IPS DF 6.9 (cell line): ENCODE measurements around the gene ASIC3.

Experiments
- DNase-seq: peaks from one replicate; pipeline ENCODE4 v3.0.0-alpha.2; 2013; ENCODE audit warnings: low read depth, low spot score
- H3K27ac ChIP-seq: one replicate; pipeline ENCODE4 v1.5.1; 2013; ENCODE audit warnings: low read length, control low read depth
- H3K27me3 ChIP-seq: 2 replicates; pipeline ENCODE4 v1.6.1; 2013; ENCODE audit warnings: mild to moderate bottlenecking, low read length; ENCODE audit not compliant: control insufficient read depth, insufficient read depth
- H3K36me3 ChIP-seq: 2 replicates; pipeline ENCODE4 v1.6.1; 2013; ENCODE audit warnings: low read length; ENCODE audit not compliant: control insufficient read depth, insufficient read depth
- H3K4me1 ChIP-seq: 2 replicates; pipeline ENCODE4 v1.6.1; 2013; ENCODE audit warnings: low read length; ENCODE audit not compliant: control insufficient read depth, insufficient read depth
- H3K4me3 ChIP-seq: 2 replicates; pipeline ENCODE4 v1.5.1; 2013; ENCODE audit warnings: mild to moderate bottlenecking, low read length
- H3K9me3 ChIP-seq: 2 replicates; pipeline ENCODE4 v1.6.1; 2013; ENCODE audit warnings: low read length, inconsistent platforms; ENCODE audit not compliant: control insufficient read depth, insufficient read depth
- WGBS: extraction: QIAGEN DNeasy Blood & Tissue Kit; methylation state at CpG from one replicate; pipeline ENCODE4 v1.1.7; 2013; ENCODE audit warnings: mixed read lengths, missing lambda C conversion rate; ENCODE audit not compliant: insufficient read length, insufficient coverage; 5-methylcytosine and 5-hydroxymethylcytosine counted together

Gene ASIC3

GRCh38 chr7:151080067-151080521 lies 31.8 kb downstream of the ASIC3 start:
- WGBS = no CpG with 5 or more reads among the region's 31 CpGs
- Histone ChIP-seq H3K36me3 (peaks cover 8% of the 10 kb centered on the region), H3K4me3 (peak overlapping the region; percentile 71), H3K4me1 (peaks cover 6% of the 10 kb centered on the region), H3K9me3 (no peaks in the 10 kb centered on the region), H3K27ac (no peak overlapping the region), H3K27me3 (no peaks in the 10 kb centered on the region)
- no peak for DNase-seq

- DNase-seq = no peak
- Histone ChIP-seq H3K4me3 (peak within 1 kb of the TSS; percentile 71), H3K4me1 (peaks cover 9% of the 10 kb centered on the region), H3K27ac (no peak within 1 kb of the TSS), H3K27me3 (no peaks in the 10 kb centered on the region), H3K36me3 (peaks cover 5% of the 10 kb centered on the region), H3K9me3 (no peaks in the 10 kb centered on the region)
- WGBS = no CpG with 5 or more reads among the region's 66 CpGs
Observed at GRCh38 chr7:151080522-151081169, 32.3 kb downstream of the ASIC3 start, which contains the start of gene FASTK. Gene FASTK, minus strand, starts transcription at chr7:151080809. Its CDS starts 43 bp downstream, at chr7:151080766.

GRCh38 chr7:151081170-151082101 lies 33.1 kb downstream of the ASIC3 start:
- WGBS = no CpG with 5 or more reads among the region's 64 CpGs
- Histone ChIP-seq H3K9me3 (no peaks in the 10 kb centered on the region), H3K36me3 (no peaks in the 10 kb centered on the region; the same call in 1 of the 2 replicates), H3K27ac (no peak overlapping the region), H3K4me3 (no peak overlapping the region; the same call in 1 of the 2 replicates), H3K27me3 (no peaks in the 10 kb centered on the region), H3K4me1 (peaks cover 9% of the 10 kb centered on the region)
- DNase-seq = no peak

GRCh38 chr7:151082141-151083070 lies 34.1 kb downstream of the ASIC3 start:
- Histone ChIP-seq H3K36me3 (no peaks in the 10 kb centered on the region; the same call in 1 of the 2 replicates), H3K4me1 (peaks cover 8% of the 10 kb centered on the region), H3K4me3 (peak overlapping the region; percentile 61), H3K27me3 (no peaks in the 10 kb centered on the region), H3K9me3 (no peaks in the 10 kb centered on the region), H3K27ac (no peak overlapping the region)
- WGBS = no CpG with 5 or more reads among the region's 42 CpGs
- no peak for DNase-seq

- Histone ChIP-seq H3K27ac (no peak within 1 kb of the TSS), H3K9me3 (no peaks in the 10 kb centered on the region), H3K4me3 (peak within 1 kb of the TSS; percentile 61), H3K4me1 (peaks cover 10% of the 10 kb centered on the region), H3K36me3 (no peaks in the 10 kb centered on the region; the same call in 1 of the 2 replicates), H3K27me3 (peaks cover 2% of the 10 kb centered on the region; the same call in 1 of the 2 replicates)
- no peak for DNase-seq
- no CpG with 5 or more reads among the region's 69 CpGs for WGBS
Observed at GRCh38 chr7:151083071-151083823, 34.9 kb downstream of the ASIC3 start, which contains the start of gene TMUB1. Gene TMUB1, minus strand, starts transcription at chr7:151083493. Its CDS starts 930 bp downstream, at chr7:151082563.

- WGBS = no CpG with 5 or more reads among the region's 3 CpGs
- peaks cover 12% of the 10 kb centered on the region for H3K4me1 ChIP-seq
- no peak overlapping the region for H3K27ac ChIP-seq
- peak overlapping the region; percentile 61; the same call in 1 of the 2 replicates for H3K4me3 ChIP-seq
- no peak for DNase-seq
- H3K27me3 ChIP-seq = peaks cover 3% of the 10 kb centered on the region; the same call in 1 of the 2 replicates
- no peaks in the 10 kb centered on the region for H3K9me3 ChIP-seq
- H3K36me3 ChIP-seq = no peaks in the 10 kb centered on the region; the same call in 1 of the 2 replicates
Observed at GRCh38 chr7:151083824-151084160, 35.5 kb downstream of the ASIC3 start.

GRCh38 chr7:151085329-151085690 lies 37.0 kb downstream of the ASIC3 start:
- H3K27ac ChIP-seq = no peak overlapping the region
- peaks cover 14% of the 10 kb centered on the region for H3K4me1 ChIP-seq
- no peak overlapping the region; the same call in 1 of the 2 replicates for H3K4me3 ChIP-seq
- no peaks in the 10 kb centered on the region; the same call in 1 of the 2 replicates for H3K36me3 ChIP-seq
- H3K27me3 ChIP-seq = peaks cover 3% of the 10 kb centered on the region; the same call in 1 of the 2 replicates
- no peak for DNase-seq
- H3K9me3 ChIP-seq = no peaks in the 10 kb centered on the region
- no CpG with 5 or more reads among the region's 5 CpGs for WGBS

GRCh38 chr7:151085691-151086620 lies 37.6 kb downstream of the ASIC3 start, which contains the start of gene AGAP3:
Gene AGAP3, plus strand, starts transcription at chr7:151086475. Its CDS starts 267 bp downstream, at chr7:151086742.
- H3K27me3 ChIP-seq = peaks cover 3% of the 10 kb centered on the region; the same call in 1 of the 2 replicates
- no peak within 1 kb of the TSS for H3K27ac ChIP-seq
- peaks cover 14% of the 10 kb centered on the region for H3K4me1 ChIP-seq
- WGBS = no CpG with 5 or more reads among the region's 84 CpGs
- peak within 1 kb of the TSS; percentile 45; the same call in 1 of the 2 replicates for H3K4me3 ChIP-seq
- no peaks in the 10 kb centered on the region; the same call in 1 of the 2 replicates for H3K36me3 ChIP-seq
- DNase-seq = no peak
- no peaks in the 10 kb centered on the region for H3K9me3 ChIP-seq
